ENCODE data around the gene GBF1.

Gene GBF1

DNA sequence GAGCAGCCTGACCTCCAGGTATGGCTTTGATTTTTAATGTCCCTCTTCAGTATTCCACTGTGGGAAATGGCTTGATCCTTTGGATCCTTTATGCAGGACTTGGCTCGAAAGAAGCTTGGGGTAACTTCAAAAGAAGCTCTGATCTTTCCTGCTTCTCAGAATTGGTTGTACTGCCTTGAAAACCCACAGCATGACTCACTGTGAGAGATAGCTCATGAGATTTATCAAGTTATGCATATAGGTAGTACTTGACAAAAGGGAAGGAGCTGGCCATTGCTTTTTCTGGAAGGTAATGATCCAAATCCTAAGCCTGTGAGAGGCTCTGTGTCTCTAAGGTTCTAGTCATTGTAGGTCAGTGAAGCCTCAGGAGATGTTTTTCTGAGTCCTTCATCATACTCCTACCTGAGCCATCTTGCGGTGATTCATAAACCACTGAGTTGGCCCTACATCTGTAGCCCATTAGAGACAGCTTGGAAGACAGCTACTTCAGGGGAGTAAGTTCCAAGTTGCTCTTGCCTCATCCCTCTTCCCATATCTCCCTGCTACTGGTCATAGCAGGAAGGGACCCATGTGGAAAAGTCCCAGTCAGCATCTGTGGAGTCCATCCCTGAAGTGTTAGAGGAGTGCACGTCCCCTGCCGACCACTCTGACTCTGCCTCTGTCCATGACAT is 113.5 kb downstream of the GBF1 start:
- TF ChIP-seq, protein P1, sequence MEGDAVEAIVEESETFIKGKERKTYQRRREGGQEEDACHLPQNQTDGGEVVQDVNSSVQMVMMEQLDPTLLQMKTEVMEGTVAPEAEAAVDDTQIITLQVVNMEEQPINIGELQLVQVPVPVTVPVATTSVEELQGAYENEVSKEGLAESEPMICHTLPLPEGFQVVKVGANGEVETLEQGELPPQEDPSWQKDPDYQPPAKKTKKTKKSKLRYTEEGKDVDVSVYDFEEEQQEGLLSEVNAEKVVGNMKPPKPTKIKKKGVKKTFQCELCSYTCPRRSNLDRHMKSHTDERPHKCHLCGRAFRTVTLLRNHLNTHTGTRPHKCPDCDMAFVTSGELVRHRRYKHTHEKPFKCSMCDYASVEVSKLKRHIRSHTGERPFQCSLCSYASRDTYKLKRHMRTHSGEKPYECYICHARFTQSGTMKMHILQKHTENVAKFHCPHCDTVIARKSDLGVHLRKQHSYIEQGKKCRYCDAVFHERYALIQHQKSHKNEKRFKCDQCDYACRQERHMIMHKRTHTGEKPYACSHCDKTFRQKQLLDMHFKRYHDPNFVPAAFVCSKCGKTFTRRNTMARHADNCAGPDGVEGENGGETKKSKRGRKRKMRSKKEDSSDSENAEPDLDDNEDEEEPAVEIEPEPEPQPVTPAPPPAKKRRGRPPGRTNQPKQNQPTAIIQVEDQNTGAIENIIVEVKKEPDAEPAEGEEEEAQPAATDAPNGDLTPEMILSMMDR (IDR thresholded peaks at IDR 0.05; ENCODE audit: extremely low read depth, insufficient read depth, missing control alignments), result no peak
- in situ Hi-C loops (cut with MboI; ENCODE audit: low pct_unique_long_range_greater_than_20kb, low sequenced_read_pairs, unreplicated experiment), result no loop called here
- DNase-seq (ENCODE audit: low spot score), result no peak

DNA sequence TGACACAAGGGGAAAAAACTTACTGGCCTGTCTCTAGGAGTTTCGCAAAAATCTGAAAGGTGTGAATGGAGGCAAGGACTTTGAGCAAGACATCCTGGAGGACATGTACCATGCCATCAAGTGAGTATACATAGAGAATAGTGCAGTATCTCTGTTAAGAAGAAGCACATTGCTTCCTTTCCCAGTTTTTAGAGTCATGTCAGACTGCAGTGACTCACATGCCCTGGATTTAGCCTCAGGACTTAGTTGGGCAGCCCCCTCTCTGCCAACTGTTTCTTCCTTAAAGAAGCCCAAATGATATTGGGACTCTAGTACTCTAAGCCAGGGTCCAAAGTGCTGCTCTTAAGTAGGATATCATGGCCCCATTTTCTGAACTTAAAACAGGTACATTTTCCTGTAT is 122.1 kb downstream of the GBF1 start:
- DNase-seq (ENCODE audit: low spot score), result no peak
- in situ Hi-C loops (cut with MboI; ENCODE audit: low pct_unique_long_range_greater_than_20kb, low sequenced_read_pairs, unreplicated experiment), result no loop called here
- TF ChIP-seq, protein P1 (IDR thresholded peaks at IDR 0.05; ENCODE audit: extremely low read depth, insufficient read depth, missing control alignments), result no peak

DNA sequence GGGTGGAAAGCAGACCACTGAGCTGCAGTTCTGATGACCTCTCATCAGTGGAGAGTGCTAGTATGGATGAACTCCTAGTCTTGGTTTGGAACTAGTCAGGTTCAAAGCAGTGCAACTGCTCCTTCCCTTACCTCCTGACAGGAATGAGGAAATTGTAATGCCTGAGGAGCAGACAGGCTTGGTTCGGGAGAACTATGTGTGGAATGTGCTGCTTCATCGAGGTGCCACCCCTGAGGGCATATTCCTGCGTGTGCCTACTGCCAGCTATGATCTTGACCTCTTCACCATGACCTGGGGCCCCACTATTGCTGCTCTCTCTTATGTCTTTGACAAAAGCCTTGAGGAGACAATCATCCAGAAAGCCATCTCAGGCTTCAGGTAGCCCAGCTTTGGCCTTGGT is 122.7 kb downstream of the GBF1 start:
- DNase-seq (ENCODE audit: low spot score), result no peak
- in situ Hi-C loops (cut with MboI; ENCODE audit: low pct_unique_long_range_greater_than_20kb, low sequenced_read_pairs, unreplicated experiment), result no loop called here
- TF ChIP-seq, protein P1 (IDR thresholded peaks at IDR 0.05; ENCODE audit: extremely low read depth, insufficient read depth, missing control alignments), result no peak

DNA sequence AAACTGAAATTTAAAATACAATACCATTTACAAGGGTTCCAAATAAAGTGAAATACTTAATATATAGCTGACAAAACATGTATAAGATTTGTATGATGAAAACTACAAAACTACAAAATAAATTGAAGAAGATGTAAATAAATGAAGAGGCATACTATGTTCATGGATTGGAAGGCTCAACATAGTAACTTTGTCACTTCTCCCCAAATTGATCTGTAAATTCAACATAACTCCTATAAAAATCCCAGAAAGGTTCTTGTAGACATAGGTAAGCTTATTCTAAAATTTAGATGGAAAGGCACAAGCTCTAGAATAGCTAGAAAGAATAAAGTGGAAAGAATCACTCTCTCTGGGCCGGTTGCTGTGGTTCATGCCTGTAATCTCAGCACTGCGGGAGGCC is 126.0 kb downstream of the GBF1 start:
- DNase-seq (ENCODE audit: low spot score), result no peak
- TF ChIP-seq, protein P1 (IDR thresholded peaks at IDR 0.05; ENCODE audit: extremely low read depth, insufficient read depth, missing control alignments), result no peak
- in situ Hi-C loops (cut with MboI; ENCODE audit: low pct_unique_long_range_greater_than_20kb, low sequenced_read_pairs, unreplicated experiment), result no loop called here

DNA sequence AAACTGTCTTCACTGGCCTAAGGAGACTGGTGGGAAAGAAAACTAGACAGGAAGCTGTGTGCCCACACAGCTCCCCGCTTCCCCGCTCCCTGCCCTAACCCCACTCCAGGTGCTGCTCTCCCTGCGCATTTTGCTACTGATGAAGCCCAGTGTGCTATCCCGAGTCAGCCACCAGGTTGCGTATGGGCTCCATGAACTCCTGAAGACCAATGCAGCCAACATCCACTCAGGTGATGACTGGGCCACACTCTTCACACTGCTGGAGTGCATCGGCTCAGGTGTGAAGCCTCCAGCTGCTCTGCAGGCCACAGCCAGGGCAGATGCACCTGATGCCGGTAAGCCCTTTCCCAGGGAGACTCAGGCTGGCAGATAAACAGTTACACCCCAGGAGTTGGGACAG is 129.9 kb downstream of the GBF1 start:
- DNase-seq (ENCODE audit: low spot score), result no peak
- TF ChIP-seq, protein P1 (IDR thresholded peaks at IDR 0.05; ENCODE audit: extremely low read depth, insufficient read depth, missing control alignments), result peak; percentile 9
- in situ Hi-C loops (cut with MboI; ENCODE audit: low pct_unique_long_range_greater_than_20kb, low sequenced_read_pairs, unreplicated experiment), result no loop called here

DNA sequence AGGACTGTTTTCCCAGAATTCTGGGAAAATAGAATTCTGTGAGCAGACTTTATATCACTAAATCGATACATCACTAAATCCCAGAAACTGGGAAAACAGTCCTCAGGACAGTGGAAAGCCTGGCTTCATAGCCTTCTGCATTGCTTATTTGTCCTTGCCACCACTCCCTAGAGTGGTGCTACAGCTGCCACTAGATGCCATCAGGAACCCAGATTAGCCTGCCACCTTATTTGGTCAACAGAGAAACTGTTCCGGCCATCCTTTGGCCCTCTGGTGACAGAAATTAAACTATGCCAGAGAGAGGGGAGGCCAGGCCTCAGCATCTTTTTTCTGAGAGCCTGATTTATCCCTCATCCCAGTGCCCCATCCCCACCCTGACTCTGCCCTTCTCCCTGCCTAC is 130.5 kb downstream of the GBF1 start:
- TF ChIP-seq, protein P1 (IDR thresholded peaks at IDR 0.05; ENCODE audit: extremely low read depth, insufficient read depth, missing control alignments), result no peak
- DNase-seq (ENCODE audit: low spot score), result no peak
- in situ Hi-C loops (cut with MboI; ENCODE audit: low pct_unique_long_range_greater_than_20kb, low sequenced_read_pairs, unreplicated experiment), result no loop called here

Data from GM13977 (cell line).